Activated CD4-positive, CD25-positive, alpha-beta regulatory T cell (primary cell): ENCODE measurements around the gene COPS8.

Experiments used
- DNase-seq, 4 experiments: peaks; one replicate each; lab custom pipeline; 2025; lab: John Stamatoyannopoulos, UW

COPS8 gene

GRCh38 chr2:237131749-237132533 is 46.3 kb downstream of the COPS8 start:
- no peak for DNase-seq

- DNase-seq, result no peak
These were observed 47.1 kb downstream of the COPS8 start for GRCh38 chr2:237132799-237133198.

GRCh38 chr2:237134321-237135230 is 48.9 kb downstream of the COPS8 start:
- no peak for DNase-seq

GRCh38 chr2:237136824-237137223 is 51.1 kb downstream of the COPS8 start:
- no peak for DNase-seq

- DNase-seq, result no peak
These were observed 52.1 kb downstream of the COPS8 start for GRCh38 chr2:237137626-237138323.

- DNase-seq, result no peak
These were observed 53.5 kb downstream of the COPS8 start for GRCh38 chr2:237139123-237139675.

GRCh38 chr2:237140689-237141285 is 55.1 kb downstream of the COPS8 start:
- DNase-seq, result no peak

- DNase-seq, result no peak
These were observed 55.9 kb downstream of the COPS8 start for GRCh38 chr2:237141571-237142051.

- DNase-seq, result no peak
These were observed 57.4 kb downstream of the COPS8 start for GRCh38 chr2:237143118-237143517.

GRCh38 chr2:237143676-237144440 is 58.2 kb downstream of the COPS8 start:
- no peak for DNase-seq

GRCh38 chr2:237144516-237144915 is 58.8 kb downstream of the COPS8 start:
- no peak for DNase-seq

- no peak for DNase-seq
These were observed 61.6 kb downstream of the COPS8 start for GRCh38 chr2:237147317-237147716.

- no peak for DNase-seq
These were observed 62.9 kb downstream of the COPS8 start for GRCh38 chr2:237148624-237149023.

GRCh38 chr2:237149425-237149824 is 63.7 kb downstream of the COPS8 start:
- no peak for DNase-seq
